Stimulated activated CD4-positive, alpha-beta T cell treated with anti-CD3 and anti-CD28 coated beads, Interleukin-4, amount 100 ng/mL, for 1 hour (primary cell): ENCODE measurements around the gene RASA2.
A peak's percentile ranks its signal among the peaks of the same experiment; 100 is the strongest.
"Not testable (repeated sequence)": the region's sequence is repeated elsewhere in the genome, so short reads cannot be mapped to it uniquely, and the experiment has no call there.

Source experiments
- DNase-seq: peaks from one replicate; pipeline ENCODE4 v3.0.0-alpha.2; 2020

The RASA2 gene

GRCh38 chr3:141460097-141460704 is 26.6 kb upstream of the RASA2 start:
- peak; percentile 91 for DNase-seq

GRCh38 chr3:141462176-141462859 is 24.5 kb upstream of the RASA2 start:
- no peak for DNase-seq

GRCh38 chr3:141465221-141465620 is 21.6 kb upstream of the RASA2 start:
- DNase-seq: no peak

GRCh38 chr3:141466633-141467169 is 20.1 kb upstream of the RASA2 start:
- DNase-seq: no peak

GRCh38 chr3:141469720-141470119 is 17.1 kb upstream of the RASA2 start:
- DNase-seq: no peak

GRCh38 chr3:141471160-141471559 is 15.7 kb upstream of the RASA2 start:
- DNase-seq: no peak

- no peak for DNase-seq
These were observed 10.8 kb upstream of the RASA2 start for GRCh38 chr3:141476033-141476432.

- no peak for DNase-seq
These were observed 9.6 kb upstream of the RASA2 start for GRCh38 chr3:141477224-141477623.

- no peak for DNase-seq
These were observed 8.7 kb upstream of the RASA2 start for GRCh38 chr3:141478139-141478538.

GRCh38 chr3:141478840-141479239 is 8.0 kb upstream of the RASA2 start:
- DNase-seq: not testable (repeated sequence)

- no peak for DNase-seq
These were observed 4.4 kb upstream of the RASA2 start for GRCh38 chr3:141482245-141482922.

GRCh38 chr3:141484701-141485287 is 2.0 kb upstream of the RASA2 start:
- DNase-seq: no peak

GRCh38 chr3:141485641-141486495 is 959 bp upstream of the RASA2 start:
- peak; percentile 10 for DNase-seq

GRCh38 chr3:141486496-141486745 is 406 bp upstream of the RASA2 start:
- DNase-seq: no peak

- peak; percentile 74 for DNase-seq
These were observed 860 bp downstream of the RASA2 start for GRCh38 chr3:141487521-141488252.

- DNase-seq: no peak
These were observed 2.4 kb downstream of the RASA2 start for GRCh38 chr3:141489203-141489602.

GRCh38 chr3:141491081-141491480 is 4.3 kb downstream of the RASA2 start:
- no peak for DNase-seq

GRCh38 chr3:141491929-141492328 is 5.1 kb downstream of the RASA2 start:
- DNase-seq: no peak

GRCh38 chr3:141493184-141493583 is 6.4 kb downstream of the RASA2 start:
- no peak for DNase-seq

- not testable (repeated sequence) for DNase-seq
These were observed 10.8 kb downstream of the RASA2 start for GRCh38 chr3:141497589-141497988.

- DNase-seq: peak; percentile 62
These were observed 11.9 kb downstream of the RASA2 start for GRCh38 chr3:141498598-141499223.

GRCh38 chr3:141499284-141499683 is 12.5 kb downstream of the RASA2 start:
- DNase-seq: no peak
